Activated naive CD4-positive, alpha-beta T cell treated with anti-CD3 and anti-CD28 coated beads, Interleukin-2, amount 50 U/mL, for 72 hours (primary cell): ENCODE measurements around the gene XPNPEP3. TPM values are rescaled to one million over a fixed set of nuclear protein-coding genes. Genes with fewer than 3 reads are reported as not detected.
"Not testable (repeated sequence)": the region's sequence is repeated elsewhere in the genome, so short reads cannot be mapped to it uniquely, and the experiment has no call there.

ENCODE experiments used
- ATAC-seq, 2 donors: fragments of 150-1000 bp; cut with Tn5 transposase; 2 replicates each; pipeline ENCODE4 v1.10.0; 2021; ENCODE audit warnings: mild to moderate bottlenecking in 2 of 2, moderate library complexity in 2 of 2
- DNase-seq, 2 donors: peaks; one replicate each; pipeline ENCODE4 v3.0.0; 2021 to 2022; ENCODE audit warnings: low spot score in 2 of 2
- H3K27ac Mint-ChIP-seq, 2 donors: one replicate each; pipeline ENCODE4 v1.8.0; 2022; ENCODE audit warnings: mild to moderate bottlenecking in 2 of 2, mixed read lengths in 2 of 2
- H3K36me3 Mint-ChIP-seq, 2 donors: one replicate each; pipeline ENCODE4 v1.8.0; 2022; ENCODE audit warnings: mixed read lengths in 2 of 2
- H3K9me3 Mint-ChIP-seq, 2 donors: one replicate each; pipeline ENCODE4 v1.8.0; 2022; ENCODE audit warnings: mixed read lengths in 2 of 2
- total RNA-seq, 2 donors: library from RNA; stranded (reverse); gene quantifications; one replicate each; pipeline ENCODE4 v1.2.3, GENCODE V29; 2022

The XPNPEP3 gene
- total RNA-seq, 2 donors from 2014 or later, result 11.3 to 17.6 TPM

DNA sequence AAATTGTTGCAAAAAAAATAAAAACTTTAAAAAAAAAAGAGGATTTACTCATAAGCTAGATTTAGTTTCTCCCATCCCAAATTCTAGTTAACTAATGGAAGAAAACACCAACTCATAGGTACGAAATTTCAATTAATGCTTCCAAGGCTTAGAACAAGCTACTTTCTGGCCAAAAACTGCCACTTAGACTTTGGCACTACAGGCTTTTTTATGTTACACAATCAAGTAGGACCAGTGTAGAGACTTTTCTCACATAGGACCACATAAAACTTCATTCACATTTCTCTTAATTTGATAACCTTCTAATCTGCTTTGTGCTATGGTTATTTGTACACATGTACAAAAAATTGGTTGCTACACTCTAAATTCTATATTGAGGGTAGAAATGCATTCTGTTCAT is 3.6 kb upstream of the XPNPEP3 start:
- Mint-ChIP-seq H3K27ac (peak overlapping the region in 1 of 2 donors; percentile 1), H3K36me3 (peaks cover 20 to 22% of the 10 kb centered on the region in 2 donors), H3K9me3 (no peaks in the 10 kb centered on the region)
- no peak for DNase-seq
- no peak for ATAC-seq

DNA sequence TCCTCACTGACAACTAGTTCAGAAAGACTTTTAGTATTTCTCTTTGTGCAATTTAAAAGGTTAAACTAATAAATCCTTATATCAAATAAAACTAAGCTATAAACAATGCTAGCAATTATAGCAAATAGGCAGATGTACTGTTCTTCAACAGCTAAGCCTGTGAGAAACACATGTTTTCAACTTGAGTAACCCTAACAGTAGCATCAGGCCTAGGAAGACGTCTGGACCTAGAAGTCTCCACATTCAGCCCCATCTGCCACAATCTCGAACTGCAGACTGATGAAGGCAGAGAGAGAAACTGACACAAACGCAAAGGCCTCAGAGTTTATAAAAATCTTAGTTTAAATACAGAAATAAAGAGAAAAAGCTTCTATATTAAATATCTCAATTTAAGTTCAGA is 3.0 kb upstream of the XPNPEP3 start:
- DNase-seq (no peak), ATAC-seq (no peak)
- Mint-ChIP-seq H3K27ac (peak overlapping the region in 1 of 2 donors; percentile 38), H3K9me3 (no peaks in the 10 kb centered on the region), H3K36me3 (peaks cover 20 to 21% of the 10 kb centered on the region in 2 donors)

DNA sequence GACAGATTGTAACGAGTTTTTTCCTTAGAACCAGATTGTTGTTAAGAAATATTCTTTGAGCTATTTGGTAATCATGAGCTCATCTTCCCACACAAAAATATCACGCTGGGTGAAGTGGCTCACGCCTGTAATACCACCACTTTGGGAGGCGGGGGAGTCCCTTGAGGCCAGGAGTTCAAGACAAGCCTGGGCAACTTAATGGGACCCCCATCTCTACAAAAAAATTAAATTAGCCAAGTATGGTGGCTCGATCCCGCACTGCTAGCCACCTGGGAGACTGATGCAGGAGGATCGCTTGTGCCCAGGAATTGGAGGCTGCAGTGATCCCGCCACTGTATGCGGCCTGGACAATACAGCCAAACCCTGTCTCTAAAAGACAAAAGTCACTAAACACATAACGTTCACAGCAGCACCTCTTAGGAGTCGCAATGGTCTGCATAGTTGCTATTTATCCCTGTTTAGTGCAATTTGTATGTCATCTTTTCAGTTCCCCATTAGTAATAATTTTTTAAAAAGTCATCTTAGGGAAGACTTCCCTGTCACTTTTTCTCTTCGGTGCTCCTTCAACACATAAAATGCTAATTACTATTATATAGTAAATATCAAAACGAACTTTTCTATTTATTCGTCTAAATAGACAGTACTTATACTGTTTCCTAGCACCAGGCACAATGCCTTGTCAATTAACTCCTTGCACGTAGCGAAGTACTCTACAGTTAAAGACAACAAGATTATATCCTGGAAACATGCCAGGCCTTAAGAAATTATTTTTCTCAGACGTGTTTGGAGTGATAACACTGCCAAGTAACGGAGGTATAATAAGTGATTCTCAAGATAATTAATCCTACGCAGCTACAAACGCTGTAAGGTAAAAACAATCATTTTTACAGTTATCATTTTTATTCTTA is 1.6 kb upstream of the XPNPEP3 start:
- ATAC-seq (no peak), DNase-seq (no peak)
- peaks cover 20 to 21% of the 10 kb centered on the region in 2 donors for H3K36me3 Mint-ChIP-seq
- H3K27ac Mint-ChIP-seq, result peak overlapping the region; percentile 95 to 100
- no peaks in the 10 kb centered on the region for H3K9me3 Mint-ChIP-seq

DNA sequence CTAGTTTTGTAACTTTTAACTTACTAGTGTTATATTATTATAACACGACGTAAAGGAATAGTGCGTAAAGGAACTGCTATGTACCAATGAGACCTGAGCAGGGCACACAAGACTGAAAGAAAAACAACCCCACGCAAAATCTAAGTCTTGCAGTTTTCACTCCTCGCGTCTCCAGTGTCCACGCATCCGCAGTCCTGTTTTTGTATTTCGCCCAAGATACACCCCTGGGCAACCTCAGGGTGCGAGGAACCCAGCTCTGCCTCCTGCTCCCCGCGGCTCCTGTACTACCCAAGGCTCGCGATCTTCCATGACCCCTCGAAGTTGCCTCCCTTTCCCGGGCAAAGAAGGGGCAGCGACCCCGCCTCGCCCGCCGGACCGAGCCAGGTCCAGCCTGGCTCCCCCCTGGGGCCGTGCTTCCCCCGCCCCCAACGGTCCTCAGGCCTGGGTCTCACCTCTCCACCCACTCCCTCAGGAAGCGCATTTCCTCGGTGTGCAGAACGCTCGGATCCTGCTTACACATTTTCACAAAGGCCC is 902 bp upstream of the XPNPEP3 start:
- ATAC-seq (peak; percentile 28 to 35), DNase-seq (peak in 1 of 2 donors; percentile 42)
- Mint-ChIP-seq H3K9me3 (no peaks in the 10 kb centered on the region), H3K36me3 (peaks cover 20 to 21% of the 10 kb centered on the region in 2 donors), H3K27ac (peak overlapping the region; percentile 95 to 100)

DNA sequence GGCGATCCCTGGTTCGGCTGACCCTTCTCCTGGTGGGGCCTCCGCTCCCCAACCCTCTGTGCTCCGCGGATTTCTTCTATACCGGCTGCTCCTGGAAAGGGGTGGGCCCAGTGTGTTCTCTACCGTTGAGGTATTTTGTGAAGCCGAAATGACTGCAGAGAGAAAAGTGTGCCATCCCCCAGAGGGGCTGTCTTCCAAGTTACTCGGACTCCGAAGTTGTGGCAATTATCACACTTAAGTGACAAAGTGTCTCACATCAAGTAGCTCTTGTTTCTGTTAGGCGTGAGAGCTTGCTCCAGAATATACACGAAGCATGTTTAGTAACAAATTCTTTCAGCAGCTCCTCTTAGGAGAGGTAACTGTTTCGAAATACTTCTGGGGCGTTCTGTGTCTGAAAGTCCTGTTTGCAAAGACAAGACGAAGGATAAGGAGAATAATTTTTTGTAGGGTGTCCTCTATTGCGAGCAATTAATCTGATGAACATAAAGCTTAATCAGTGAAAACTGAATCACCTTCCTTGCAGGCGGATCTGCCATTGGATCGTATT is 434 bp downstream of the XPNPEP3 start:
- Mint-ChIP-seq H3K27ac (peak overlapping the region; percentile 95 to 100), H3K9me3 (no peaks in the 10 kb centered on the region), H3K36me3 (peaks cover 20 to 21% of the 10 kb centered on the region in 2 donors)
- ATAC-seq (no peak), DNase-seq (no peak)

DNA sequence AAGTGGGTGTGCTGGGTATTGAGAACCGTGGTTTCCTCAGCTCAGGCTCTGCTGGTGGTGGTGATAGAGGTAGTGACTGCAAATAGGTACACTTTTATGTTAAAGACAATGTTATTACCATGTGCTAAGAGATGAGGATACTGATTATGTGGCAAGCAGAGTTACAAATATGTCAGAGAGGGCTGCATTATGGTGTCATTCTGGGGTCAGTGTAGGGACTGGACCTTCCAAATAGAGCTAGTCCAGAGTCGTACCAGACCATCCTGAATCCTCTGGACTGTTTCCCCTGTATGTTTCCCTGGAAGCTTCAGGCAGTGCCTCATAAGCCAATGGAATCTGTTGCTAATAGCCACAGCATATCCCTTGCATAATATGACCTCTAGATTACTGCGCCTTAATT is 5.1 kb downstream of the XPNPEP3 start, which contains the start of gene DNAJB7:
TSS of gene DNAJB7 (minus strand) at position 101 of the 400 bp plus-strand sequence. CDS start 119 bp downstream, outside the sequence.
- no peak for DNase-seq
- H3K27ac Mint-ChIP-seq, result peak within 1 kb of the TSS; percentile 1 to 51
- H3K9me3 Mint-ChIP-seq, result no peaks in the 10 kb centered on the region
- no peak for ATAC-seq
- H3K36me3 Mint-ChIP-seq, result peaks cover 7% of the 10 kb centered on the region in 2 donors

DNA sequence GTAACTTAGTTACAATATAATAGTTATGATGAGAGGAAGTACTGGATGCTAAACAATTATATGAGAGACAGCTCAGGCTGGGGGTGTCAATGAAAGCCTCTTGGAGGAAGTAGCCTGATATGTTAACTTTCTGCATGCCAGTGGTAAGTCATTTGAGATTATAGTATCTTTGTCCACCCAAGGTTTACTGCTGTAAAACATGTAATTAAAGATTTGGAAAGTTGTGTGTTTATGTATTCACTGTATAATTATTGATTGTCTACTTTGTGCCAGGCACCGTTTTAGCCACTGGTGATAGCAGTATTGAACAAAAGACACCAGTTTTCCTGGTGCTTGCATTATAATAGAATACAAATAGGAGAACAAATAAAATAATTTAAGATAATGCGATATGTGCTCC is 5.6 kb downstream of the XPNPEP3 start:
- Mint-ChIP-seq H3K9me3 (no peaks in the 10 kb centered on the region), H3K27ac (peak overlapping the region; percentile 1 to 51), H3K36me3 (peaks cover 1 to 2% of the 10 kb centered on the region in 2 donors)
- no peak for DNase-seq
- ATAC-seq, result no peak

DNA sequence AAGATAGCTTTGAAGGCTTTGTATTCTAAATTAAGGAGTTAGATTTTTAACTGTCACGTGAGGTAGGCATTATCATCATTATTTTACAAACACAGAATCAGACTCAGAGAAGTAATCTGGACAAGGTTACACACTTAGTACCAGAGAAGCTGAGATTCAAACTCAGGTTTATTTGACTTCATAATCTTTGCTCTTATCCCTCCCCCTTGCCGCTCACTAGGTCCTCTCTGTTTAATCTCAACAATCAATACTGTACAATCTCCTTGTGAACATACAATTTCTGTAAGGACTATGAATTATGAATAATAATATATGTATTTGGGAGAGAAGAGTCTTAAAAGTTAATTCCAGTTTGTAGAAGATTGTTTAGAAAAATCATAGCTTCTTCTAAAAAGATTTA is 10.2 kb downstream of the XPNPEP3 start:
- no peak overlapping the region for H3K27ac Mint-ChIP-seq
- H3K9me3 Mint-ChIP-seq, result no peaks in the 10 kb centered on the region
- no peaks in the 10 kb centered on the region for H3K36me3 Mint-ChIP-seq
- no peak for DNase-seq
- no peak for ATAC-seq

DNA sequence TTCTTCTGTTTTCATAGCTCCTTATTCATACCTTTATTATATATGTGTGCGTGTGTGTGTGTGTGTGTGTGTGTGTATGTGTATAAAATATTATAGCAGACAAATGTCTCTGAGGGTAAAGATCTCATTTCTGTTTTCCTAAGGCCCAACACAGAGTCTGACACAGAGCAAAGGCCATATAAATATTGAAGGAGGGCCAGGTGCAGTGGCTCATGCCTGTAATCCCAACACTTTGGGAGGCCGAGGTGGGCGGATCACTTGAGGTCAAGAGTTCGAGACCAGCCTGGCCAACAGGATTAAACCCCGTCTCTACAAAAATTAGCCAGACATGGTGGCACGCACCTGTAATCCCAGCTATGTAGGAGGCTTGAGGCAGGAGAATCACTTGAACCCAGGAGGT is 11.4 kb downstream of the XPNPEP3 start:
- H3K9me3 Mint-ChIP-seq, H3K27ac Mint-ChIP-seq, DNase-seq, H3K36me3 Mint-ChIP-seq, ATAC-seq: not testable (repeated sequence)

DNA sequence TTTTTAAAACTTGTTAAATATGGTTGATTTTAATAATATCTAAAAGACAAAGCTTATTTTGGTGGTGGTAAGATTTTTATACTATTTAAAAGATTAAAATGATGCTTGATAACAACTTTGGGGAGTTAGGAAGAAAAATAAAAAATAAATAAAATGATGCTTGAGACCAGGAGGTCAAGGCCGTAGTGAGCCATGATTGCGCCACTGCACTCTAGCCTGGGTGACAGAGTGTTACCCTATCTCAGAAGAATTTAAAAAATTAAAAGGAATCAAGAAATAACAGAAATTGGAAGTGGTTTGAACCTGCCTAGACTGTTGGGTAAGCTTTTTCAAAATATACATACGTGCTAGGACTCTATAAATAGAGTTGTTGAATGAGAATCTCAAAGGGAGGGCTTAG is 17.1 kb downstream of the XPNPEP3 start:
- no peak for DNase-seq
- no peaks in the 10 kb centered on the region for H3K9me3 Mint-ChIP-seq
- no peak overlapping the region for H3K27ac Mint-ChIP-seq
- no peak for ATAC-seq
- H3K36me3 Mint-ChIP-seq, result no peaks in the 10 kb centered on the region

DNA sequence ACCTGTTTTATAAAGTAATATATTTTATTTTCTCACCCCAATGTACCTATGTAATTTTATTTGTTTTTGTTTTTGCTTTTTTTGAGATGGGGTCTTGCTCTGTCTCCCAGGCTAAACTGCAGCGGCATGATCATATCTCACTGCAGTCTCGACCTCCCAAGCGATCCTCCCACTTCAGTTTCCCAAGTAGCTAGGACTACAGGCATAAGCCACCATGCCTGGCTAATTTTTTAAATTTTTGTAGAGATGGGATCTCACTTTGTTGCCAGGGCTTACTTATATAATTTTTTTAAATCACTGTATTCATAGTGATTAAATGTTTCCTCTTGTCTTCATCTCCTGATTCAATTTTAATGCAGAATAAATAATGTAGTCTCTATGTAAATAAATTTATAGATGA is 18.2 kb downstream of the XPNPEP3 start:
- ATAC-seq (no peak), DNase-seq (no peak)
- no peak overlapping the region for H3K27ac Mint-ChIP-seq
- H3K9me3 Mint-ChIP-seq, result no peaks in the 10 kb centered on the region
- no peaks in the 10 kb centered on the region for H3K36me3 Mint-ChIP-seq

DNA sequence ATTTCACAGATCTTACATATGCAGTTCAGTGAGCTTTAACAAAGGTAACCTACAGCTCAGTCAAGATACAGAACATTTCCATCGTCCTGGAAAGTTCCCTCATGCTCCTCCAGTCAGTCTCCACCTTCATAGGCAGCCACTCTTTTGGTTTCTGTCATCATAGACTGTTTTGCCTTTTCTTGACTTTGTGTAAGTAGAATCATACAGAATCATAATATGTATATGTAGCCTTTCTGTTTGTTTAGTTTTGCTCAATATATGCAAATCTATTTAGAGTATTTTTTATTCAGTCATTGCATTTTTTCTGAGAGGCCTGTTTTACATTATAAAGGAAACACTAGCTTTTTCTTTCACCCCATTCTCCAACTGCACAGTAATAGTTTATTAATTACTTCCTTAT is 20.0 kb downstream of the XPNPEP3 start:
- Mint-ChIP-seq H3K9me3 (no peaks in the 10 kb centered on the region), H3K27ac (no peak overlapping the region), H3K36me3 (no peaks in the 10 kb centered on the region)
- DNase-seq, result no peak
- no peak for ATAC-seq

DNA sequence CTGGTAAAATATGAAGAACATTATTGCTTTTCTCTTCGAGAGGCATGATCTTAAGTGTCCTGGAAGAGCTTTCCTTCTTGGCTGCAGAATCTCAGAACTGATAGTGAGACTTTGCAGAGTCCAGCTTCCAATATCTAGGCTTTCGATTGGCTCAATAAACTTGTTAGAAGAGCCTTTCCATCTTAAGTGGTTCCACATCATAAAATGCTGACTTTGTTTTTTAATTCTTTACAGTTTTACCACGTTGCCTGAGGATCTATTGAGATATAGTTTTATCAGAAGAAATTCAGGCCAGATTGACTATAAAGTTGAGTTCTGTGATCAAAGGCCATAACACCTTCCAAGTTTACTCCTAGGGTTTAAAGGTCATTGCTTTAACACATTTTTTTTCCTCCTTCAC is 20.5 kb downstream of the XPNPEP3 start:
- no peak overlapping the region for H3K27ac Mint-ChIP-seq
- DNase-seq, result no peak
- H3K36me3 Mint-ChIP-seq, result no peaks in the 10 kb centered on the region
- H3K9me3 Mint-ChIP-seq, result no peaks in the 10 kb centered on the region
- ATAC-seq, result no peak

DNA sequence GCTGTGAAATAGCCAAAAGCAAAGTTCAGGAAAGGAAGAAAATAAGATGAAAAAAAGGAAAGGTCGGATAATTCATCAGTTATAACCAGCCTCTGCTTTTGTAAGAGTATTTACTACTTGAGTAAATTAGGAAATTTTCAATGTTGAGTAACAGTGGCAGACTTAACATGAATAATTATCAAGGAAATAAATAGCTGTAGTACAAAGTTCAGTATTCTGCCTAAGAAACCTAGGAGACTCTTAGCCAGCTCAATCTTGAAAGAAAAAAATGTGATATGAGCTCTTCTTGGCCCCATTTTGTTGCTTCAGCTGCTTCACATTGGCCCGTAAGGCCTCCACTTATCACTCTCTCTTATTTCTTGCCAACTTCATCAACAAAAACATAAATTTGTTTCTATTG is 22.0 kb downstream of the XPNPEP3 start:
- Mint-ChIP-seq H3K27ac (no peak overlapping the region), H3K36me3 (no peaks in the 10 kb centered on the region)

DNA sequence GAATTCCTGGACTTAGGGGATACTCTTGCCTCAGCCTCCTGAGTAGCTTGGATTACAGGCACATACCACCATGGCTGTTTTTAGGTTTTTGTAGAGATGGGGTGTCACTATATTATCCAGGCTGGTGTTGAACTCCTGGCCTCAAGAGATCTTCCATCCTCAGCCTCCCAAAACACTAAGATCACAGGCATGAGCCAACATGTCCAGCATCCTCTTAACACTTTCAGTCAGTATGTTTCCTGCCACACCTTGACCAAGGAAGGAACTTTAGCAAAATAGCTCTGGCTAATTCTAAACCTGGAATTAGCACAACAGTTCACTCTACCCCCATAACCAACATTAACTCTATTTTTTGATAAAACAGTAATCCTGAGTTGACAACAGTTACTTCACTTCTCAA is 32.2 kb downstream of the XPNPEP3 start:
- Mint-ChIP-seq H3K27ac (peak overlapping the region; percentile 3 to 28), H3K36me3 (no peaks in the 10 kb centered on the region), H3K9me3 (no peaks in the 10 kb centered on the region)
- ATAC-seq (no peak), DNase-seq (no peak)

More for the DNA sequence above, 22.0 kb downstream of the XPNPEP3 start:
- no peaks in the 10 kb centered on the region for H3K9me3 Mint-ChIP-seq
- ATAC-seq (no peak), DNase-seq (no peak)

DNA sequence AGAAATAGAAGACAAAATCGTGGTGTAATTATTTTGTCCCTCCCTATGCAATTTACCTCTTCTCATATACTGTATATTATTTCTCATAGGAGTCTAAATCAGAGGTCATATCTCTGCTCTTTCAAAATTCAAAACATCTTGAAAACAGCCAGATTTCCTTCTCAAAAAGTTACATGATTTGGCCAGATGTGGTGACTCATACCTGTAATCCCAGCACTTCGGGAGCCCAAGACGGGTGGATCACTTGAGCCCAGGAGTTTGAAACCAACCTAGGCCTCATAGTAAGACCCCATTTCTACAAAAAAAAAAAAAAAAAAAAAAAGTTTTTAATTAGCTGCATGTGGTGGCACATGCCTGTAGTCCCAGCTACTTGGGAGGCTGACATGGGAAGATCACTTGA is 33.9 kb downstream of the XPNPEP3 start:
- DNase-seq (no peak), ATAC-seq (no peak)
- Mint-ChIP-seq H3K36me3 (no peaks in the 10 kb centered on the region), H3K27ac (no peak overlapping the region), H3K9me3 (no peaks in the 10 kb centered on the region)

DNA sequence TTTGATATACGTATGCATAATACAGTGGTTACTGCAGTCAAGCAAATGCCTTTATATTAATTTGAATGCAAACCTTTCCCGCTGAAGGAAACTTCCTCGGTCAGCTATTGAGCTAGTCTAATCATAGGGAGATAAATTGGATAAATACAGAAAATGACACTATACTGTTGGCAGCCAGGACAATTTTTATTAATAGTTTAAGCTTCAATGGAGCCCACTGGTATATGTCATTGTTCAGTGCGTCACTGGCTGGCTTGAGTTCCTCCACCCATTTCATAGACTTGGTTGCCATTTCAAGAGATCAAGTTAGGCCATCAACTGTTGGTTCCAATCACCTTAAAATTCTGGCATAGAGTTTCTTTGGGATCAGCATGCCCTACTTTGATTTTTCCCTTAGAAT is 37.5 kb downstream of the XPNPEP3 start:
- ATAC-seq (no peak), DNase-seq (no peak)
- H3K27ac Mint-ChIP-seq, result peak overlapping the region in 1 of 2 donors; percentile 22

More for the DNA sequence above, 37.5 kb downstream of the XPNPEP3 start:
- H3K36me3 Mint-ChIP-seq, result no peaks in the 10 kb centered on the region
- no peaks in the 10 kb centered on the region for H3K9me3 Mint-ChIP-seq
